SJCRH30 (cell line): ENCODE results near the gene TJAP1. TPM values are rescaled to one million over a fixed set of nuclear protein-coding genes. Genes with fewer than 3 reads are reported as not detected.
"Not testable (repeated sequence)": the region's sequence is repeated elsewhere in the genome, so short reads cannot be mapped to it uniquely, and the experiment has no call there.

Experiments
- DNase-seq, 2 experiments: peaks; one replicate each; pipeline ENCODE4 v3.0.0-alpha.2; 2015 to 2020
- H3K27ac ChIP-seq: fragments of 250-450 bp; sonication (Bioruptor Pico); 2 replicates; pipeline ENCODE4 v1.5.1; 2020; ENCODE audit warnings: mild to moderate bottlenecking, moderate library complexity
- H3K27me3 ChIP-seq: fragments of 250-450 bp; sonication (Bioruptor Pico); 2 replicates; pipeline ENCODE4 v1.5.1; 2020; ENCODE audit warnings: mild to moderate bottlenecking, moderate library complexity
- H3K36me3 ChIP-seq: fragments of 250-450 bp; sonication (Bioruptor Pico); 2 replicates; pipeline ENCODE4 v1.5.1; 2020; ENCODE audit warnings: mild to moderate bottlenecking, moderate library complexity
- H3K4me1 ChIP-seq: fragments of 250-450 bp; sonication (Bioruptor Pico); 2 replicates; pipeline ENCODE4 v1.5.1; 2020; ENCODE audit warnings: mild to moderate bottlenecking, moderate library complexity
- H3K4me3 ChIP-seq: fragments of 250-450 bp; sonication (Bioruptor Pico); 2 replicates; pipeline ENCODE4 v1.5.1; 2020; ENCODE audit warnings: mild to moderate bottlenecking, moderate library complexity
- H3K9me3 ChIP-seq: fragments of 250-450 bp; sonication (Bioruptor Pico); replicated peaks from 2 replicates; pipeline ENCODE4 v1.5.1; 2020; ENCODE audit warnings: mild to moderate bottlenecking, moderate library complexity
- total RNA-seq: library from RNA; depleted of rRNA; stranded (reverse); fragments of >200 nt; shearing (Covaris generic); gene quantifications from 2 replicates; pipeline ENCODE4 v1.2.3, GENCODE V29; 2014

The TJAP1 gene
- total RNA-seq, 1 experiment from 2014 or later: 38.8 TPM

- no peaks in the 10 kb centered on the region for H3K27me3 ChIP-seq
- H3K4me1 ChIP-seq: peaks cover 8% of the 10 kb centered on the region
- no peaks in the 10 kb centered on the region for H3K9me3 ChIP-seq
- H3K27ac ChIP-seq: no peak overlapping the region
- peaks cover 4% of the 10 kb centered on the region for H3K36me3 ChIP-seq
- no peak for DNase-seq
- H3K4me3 ChIP-seq: no peak overlapping the region
Measured at GRCh38 chr6:43510827-43511163, 33.4 kb downstream of the TJAP1 start.

DNA sequence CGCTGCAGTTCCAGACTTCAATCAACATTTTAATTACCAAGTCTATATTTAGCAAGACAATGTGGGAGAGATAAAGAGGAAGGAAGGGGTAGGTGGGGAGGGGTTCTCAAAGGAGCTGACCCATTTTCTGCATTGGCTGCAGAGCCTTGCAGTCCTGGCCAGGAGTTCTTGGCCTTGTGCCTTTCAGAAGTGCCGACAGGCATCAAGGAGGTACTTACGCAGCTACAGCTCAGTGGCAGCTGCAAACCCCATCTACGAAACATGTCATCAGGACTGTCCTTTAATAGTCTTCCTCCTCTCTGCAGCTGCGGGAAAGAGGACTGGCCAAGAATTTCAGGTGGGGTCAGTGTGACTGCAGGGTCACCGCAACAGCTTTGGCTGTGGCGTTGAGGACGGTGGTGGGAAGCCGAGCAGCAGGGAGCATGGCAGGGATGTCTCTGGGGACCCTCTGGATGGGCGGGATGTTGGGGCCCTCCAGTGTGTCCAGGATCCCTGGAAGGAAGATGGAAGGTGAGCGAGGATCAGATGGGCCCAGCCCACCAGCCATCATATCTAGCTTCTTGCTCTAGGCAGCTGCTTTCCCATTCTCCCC is 34.5 kb downstream of the TJAP1 start:
- H3K36me3 ChIP-seq: no peaks in the 10 kb centered on the region; the same call in none of the 2 replicates
- DNase-seq: no peak
- no peaks in the 10 kb centered on the region for H3K9me3 ChIP-seq
- H3K27me3 ChIP-seq: no peaks in the 10 kb centered on the region
- H3K4me3 ChIP-seq: no peak overlapping the region
- no peaks in the 10 kb centered on the region; the same call in 1 of the 2 replicates for H3K4me1 ChIP-seq
- no peak overlapping the region for H3K27ac ChIP-seq

GRCh38 chr6:43515808-43516207 is 38.4 kb downstream of the TJAP1 start:
- DNase-seq: no peak
- peak overlapping the region; percentile 76 for H3K4me3 ChIP-seq
- H3K36me3 ChIP-seq: peaks cover 19% of the 10 kb centered on the region
- H3K27ac ChIP-seq: no peak overlapping the region; the same call in 1 of the 2 replicates
- H3K9me3 ChIP-seq: no peaks in the 10 kb centered on the region
- H3K4me1 ChIP-seq: no peaks in the 10 kb centered on the region; the same call in 1 of the 2 replicates
- no peaks in the 10 kb centered on the region for H3K27me3 ChIP-seq

DNA sequence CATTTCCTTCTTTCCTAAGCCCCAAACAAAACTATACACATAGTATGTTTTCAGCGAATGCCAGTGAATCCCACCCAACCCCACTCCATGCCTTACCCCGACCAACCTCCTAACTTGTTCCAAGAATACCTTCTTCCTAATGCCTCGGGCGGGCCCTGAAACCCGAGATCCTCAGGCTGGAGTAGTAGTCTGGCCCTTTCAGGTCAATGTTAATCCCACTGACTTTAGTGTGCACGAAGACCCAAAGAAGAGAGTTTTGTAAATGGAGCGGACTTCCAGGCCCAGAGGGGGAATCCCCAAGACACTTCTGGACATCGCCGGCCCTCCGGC is 39.0 kb downstream of the TJAP1 start:
- Histone ChIP-seq H3K36me3 (peaks cover 24% of the 10 kb centered on the region), H3K4me1 (no peaks in the 10 kb centered on the region; the same call in 1 of the 2 replicates), H3K27me3 (no peaks in the 10 kb centered on the region), H3K9me3 (no peaks in the 10 kb centered on the region), H3K27ac (peak overlapping the region; percentile 81), H3K4me3 (peak overlapping the region; percentile 76)
- DNase-seq: no peak

GRCh38 chr6:43516697-43517504 is 39.5 kb downstream of the TJAP1 start, which contains the start of the genes POLR1C and YIPF3:
POLR1C (plus strand) TSS chr6:43517089; CDS start chr6:43517110, 21 bp downstream.
YIPF3 (minus strand) TSS chr6:43516926; CDS start chr6:43516807, 119 bp downstream.
- no peaks in the 10 kb centered on the region for H3K9me3 ChIP-seq
- no peaks in the 10 kb centered on the region; the same call in 1 of the 2 replicates for H3K4me1 ChIP-seq
- H3K36me3 ChIP-seq: peaks cover 30% of the 10 kb centered on the region
- H3K27ac ChIP-seq: peak within 1 kb of the TSS; percentile 81
- H3K4me3 ChIP-seq: peak within 1 kb of the TSS; percentile 76
- DNase-seq: peak; percentile 98 to 99
- no peaks in the 10 kb centered on the region for H3K27me3 ChIP-seq

DNA sequence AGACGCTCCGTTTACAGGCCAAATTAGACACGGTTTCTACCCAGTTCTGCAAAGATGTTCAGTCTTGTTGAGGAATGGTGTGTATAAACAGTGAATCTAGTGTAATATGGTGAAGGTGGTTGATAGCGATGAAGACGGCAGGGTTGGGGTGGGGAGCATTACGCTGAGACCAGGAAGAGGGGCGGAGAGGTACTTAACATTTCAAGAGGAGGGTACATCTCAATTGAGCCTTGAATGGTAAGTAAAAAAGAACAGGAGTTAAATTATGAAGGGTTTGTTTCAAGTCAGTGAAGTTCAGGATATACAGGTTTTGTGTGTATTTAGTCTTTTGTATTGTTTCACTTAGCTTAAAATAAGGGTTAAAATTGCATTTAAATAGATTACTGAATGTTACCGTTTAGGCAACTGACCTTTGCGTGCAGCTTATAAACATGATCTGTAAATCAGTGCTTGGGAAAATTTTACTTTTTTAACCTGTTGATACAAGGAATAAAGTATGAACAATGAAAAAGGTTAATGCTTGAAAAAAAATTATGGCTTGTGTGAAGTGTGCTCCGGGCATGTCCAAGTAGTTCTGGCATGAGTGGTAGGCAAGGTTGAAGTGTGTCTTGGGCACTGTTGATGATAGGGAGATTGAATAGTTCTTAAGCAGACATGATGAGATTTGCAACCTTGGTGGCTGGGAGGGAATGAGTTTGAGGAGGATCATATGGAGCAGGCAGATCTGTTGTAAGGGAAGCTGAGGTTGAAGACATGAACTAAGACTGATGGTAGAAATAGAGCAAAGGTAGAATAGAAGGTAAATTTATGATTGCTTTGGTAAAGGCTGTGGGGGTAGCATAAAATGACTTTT is 40.4 kb downstream of the TJAP1 start:
- peak overlapping the region; percentile 81 for H3K27ac ChIP-seq
- H3K4me3 ChIP-seq: peak overlapping the region; percentile 76
- no peaks in the 10 kb centered on the region; the same call in 1 of the 2 replicates for H3K4me1 ChIP-seq
- peaks cover 38% of the 10 kb centered on the region for H3K36me3 ChIP-seq
- H3K9me3 ChIP-seq: no peaks in the 10 kb centered on the region
- no peak for DNase-seq
- H3K27me3 ChIP-seq: no peaks in the 10 kb centered on the region

DNA sequence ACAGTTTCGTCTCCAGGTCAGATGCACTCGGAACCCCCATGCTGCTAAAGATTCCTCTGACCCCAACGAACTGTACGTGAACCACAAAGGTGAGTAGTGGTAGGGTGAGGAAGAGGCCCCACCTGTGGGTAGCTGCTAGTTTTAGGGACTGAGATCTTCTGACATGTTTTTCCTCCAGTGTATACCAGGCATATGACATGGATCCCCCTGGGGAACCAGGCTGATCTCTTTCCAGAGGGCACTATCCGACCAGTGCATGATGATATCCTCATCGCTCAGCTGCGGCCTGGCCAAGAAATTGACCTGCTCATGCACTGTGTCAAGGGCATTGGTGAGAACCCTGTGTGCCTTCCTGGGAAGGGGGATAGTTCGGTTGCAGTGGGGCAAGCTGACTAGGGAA is 42.7 kb downstream of the TJAP1 start:
- Histone ChIP-seq H3K4me1 (no peaks in the 10 kb centered on the region; the same call in 1 of the 2 replicates), H3K9me3 (no peaks in the 10 kb centered on the region), H3K4me3 (no peak overlapping the region), H3K36me3 (peaks cover 59% of the 10 kb centered on the region), H3K27me3 (no peaks in the 10 kb centered on the region), H3K27ac (no peak overlapping the region)
- DNase-seq: no peak

DNA sequence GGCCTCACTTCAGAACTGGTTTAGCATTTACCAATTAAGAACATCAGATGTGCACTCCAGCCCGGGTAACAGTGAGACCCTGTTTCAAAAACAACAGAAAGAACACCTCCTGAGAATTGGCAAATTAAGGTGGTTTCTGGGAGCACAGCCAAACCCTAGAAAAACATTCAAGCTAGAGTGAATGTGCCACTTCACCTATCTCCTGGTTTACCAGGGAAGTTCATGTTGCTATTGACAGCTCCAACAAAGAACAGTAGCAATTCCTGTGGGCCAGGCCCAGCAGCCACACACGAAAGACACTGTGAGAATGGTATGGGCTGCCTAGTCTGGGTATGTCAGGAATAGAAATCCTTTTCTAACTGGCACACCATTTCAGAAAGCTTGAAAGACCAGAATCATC is 44.5 kb downstream of the TJAP1 start:
- H3K4me3 ChIP-seq: no peak overlapping the region
- no peaks in the 10 kb centered on the region for H3K27me3 ChIP-seq
- H3K27ac ChIP-seq: no peak overlapping the region
- H3K9me3 ChIP-seq: no peaks in the 10 kb centered on the region
- peaks cover 71% of the 10 kb centered on the region for H3K36me3 ChIP-seq
- no peak for DNase-seq
- H3K4me1 ChIP-seq: no peaks in the 10 kb centered on the region; the same call in 1 of the 2 replicates

DNA sequence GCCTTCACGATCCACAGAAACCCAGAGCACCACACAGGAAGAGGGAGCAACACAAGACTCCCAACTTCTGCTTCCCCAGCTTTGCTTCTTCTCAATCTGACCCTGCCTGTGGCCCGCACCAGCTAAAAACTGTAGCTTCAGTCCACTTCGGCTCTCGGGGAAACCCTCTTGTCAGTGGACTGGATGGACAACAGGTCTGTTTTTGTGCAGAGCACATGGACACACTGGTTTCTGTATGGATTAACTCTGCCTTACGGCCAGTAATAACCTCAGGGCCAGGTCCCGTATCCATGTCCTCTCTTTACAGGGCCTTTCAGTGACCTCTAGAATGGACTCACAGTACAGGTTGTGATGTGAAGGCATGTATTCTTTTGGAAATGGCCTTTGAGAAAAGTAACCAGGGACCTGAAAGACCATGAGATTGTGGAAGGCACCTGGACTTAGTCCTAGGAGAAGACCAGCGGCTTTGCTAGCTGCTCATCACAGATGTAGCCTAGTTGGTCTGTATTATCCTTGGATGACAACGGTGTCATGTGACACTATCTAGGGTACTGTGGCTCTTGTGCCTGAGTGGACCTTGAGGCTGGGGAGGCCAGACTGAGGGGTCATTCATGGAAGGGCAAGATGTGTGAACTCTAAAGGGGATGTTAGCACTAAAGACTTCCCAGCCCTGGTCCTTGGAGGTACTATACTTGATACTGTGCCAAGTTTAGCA is 45.3 kb downstream of the TJAP1 start:
- H3K4me3 ChIP-seq: no peak overlapping the region
- H3K27ac ChIP-seq: no peak overlapping the region
- no peaks in the 10 kb centered on the region for H3K27me3 ChIP-seq
- no peak for DNase-seq
- peaks cover 79% of the 10 kb centered on the region for H3K36me3 ChIP-seq
- H3K4me1 ChIP-seq: no peaks in the 10 kb centered on the region; the same call in 1 of the 2 replicates
- H3K9me3 ChIP-seq: no peaks in the 10 kb centered on the region

- Histone ChIP-seq H3K4me1 (no peaks in the 10 kb centered on the region; the same call in 1 of the 2 replicates), H3K4me3 (no peak overlapping the region), H3K36me3 (peaks cover 83% of the 10 kb centered on the region), H3K27me3 (no peaks in the 10 kb centered on the region), H3K27ac (no peak overlapping the region), H3K9me3 (no peaks in the 10 kb centered on the region)
- no peak for DNase-seq
Measured at GRCh38 chr6:43523284-43523683, 45.9 kb downstream of the TJAP1 start.

DNA sequence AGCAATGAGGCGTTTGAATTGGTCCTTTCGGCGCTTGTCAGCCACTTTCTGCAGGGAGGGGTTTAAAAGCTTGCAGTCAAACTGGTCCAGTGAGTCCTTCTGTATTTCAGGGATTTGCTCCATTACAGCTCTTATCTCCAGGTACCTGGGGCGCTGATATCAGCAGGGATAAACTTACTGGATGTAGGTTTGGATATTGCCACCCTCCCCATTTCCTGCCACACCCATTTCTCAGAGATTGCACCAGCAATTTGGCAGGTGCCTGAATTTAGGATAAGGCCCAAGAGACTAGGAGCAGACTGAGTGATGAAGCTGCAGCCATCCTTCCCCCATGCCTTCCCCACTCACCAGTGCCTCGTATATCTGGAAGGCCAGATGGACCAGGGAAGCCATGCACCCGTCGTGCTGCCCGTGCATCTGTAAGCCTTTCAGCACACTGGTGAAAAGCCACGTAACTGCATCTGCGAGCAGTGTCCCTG is 47.2 kb downstream of the TJAP1 start:
- H3K27ac ChIP-seq: no peak overlapping the region
- H3K9me3 ChIP-seq: no peaks in the 10 kb centered on the region
- no peaks in the 10 kb centered on the region for H3K4me1 ChIP-seq
- H3K36me3 ChIP-seq: peaks cover 78% of the 10 kb centered on the region
- no peak overlapping the region for H3K4me3 ChIP-seq
- no peaks in the 10 kb centered on the region for H3K27me3 ChIP-seq
- no peak for DNase-seq

DNA sequence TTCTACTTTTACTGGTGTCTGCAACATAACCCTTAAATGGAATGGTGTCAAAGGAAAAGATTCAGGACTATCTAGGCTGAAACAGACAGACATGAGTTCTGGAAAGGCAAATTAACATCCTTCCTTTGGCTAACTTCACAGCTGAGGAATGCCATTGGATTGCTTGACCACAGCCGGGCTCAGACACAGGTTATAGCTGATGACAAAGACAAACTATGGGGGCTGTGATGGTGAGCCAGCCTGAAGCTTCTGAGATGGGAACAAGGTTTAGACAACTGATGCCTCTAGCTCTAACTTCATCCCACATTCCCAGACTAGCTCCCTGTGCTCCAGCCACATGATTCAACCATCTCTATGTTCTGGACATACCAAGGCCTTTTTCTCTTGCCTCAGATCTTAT is 54.8 kb downstream of the TJAP1 start:
- Histone ChIP-seq H3K27ac (no peak overlapping the region), H3K4me1 (no peaks in the 10 kb centered on the region), H3K9me3 (no peaks in the 10 kb centered on the region), H3K27me3 (no peaks in the 10 kb centered on the region), H3K36me3 (peaks cover 33% of the 10 kb centered on the region), H3K4me3 (no peak overlapping the region)
- no peak for DNase-seq

- not testable (repeated sequence) for H3K4me1 ChIP-seq, H3K27ac ChIP-seq, DNase-seq, H3K4me3 ChIP-seq, H3K9me3 ChIP-seq, H3K27me3 ChIP-seq
- peaks cover 49% of the 10 kb centered on the region for H3K36me3 ChIP-seq
Measured at GRCh38 chr6:43538986-43539385, 61.6 kb downstream of the TJAP1 start.

GRCh38 chr6:43539409-43539808 is 62.0 kb downstream of the TJAP1 start:
- not testable (repeated sequence) for H3K4me1 ChIP-seq, H3K27me3 ChIP-seq, DNase-seq, H3K4me3 ChIP-seq, H3K27ac ChIP-seq, H3K9me3 ChIP-seq
- peaks cover 51% of the 10 kb centered on the region for H3K36me3 ChIP-seq
